Thoracic aorta (tissue), 2 donors: ENCODE results near the gene MTUS2. TPM values are rescaled to one million over a fixed set of nuclear protein-coding genes. Genes with fewer than 3 reads are reported as not detected.

ENCODE experiments used
- ATAC-seq: fragments of 150-250 bp; one replicate; pipeline ENCODE4 v1.8.0; 2017; ENCODE audit warnings: low read depth; ENCODE audit not compliant: insufficient number of reproducible peaks, low FRiP score
- DNase-seq: peaks from one replicate; pipeline ENCODE4 v3.0.0-alpha.2; 2020; ENCODE audit warnings: low spot score
- H3K27ac ChIP-seq, 2 donors: fragments of 200-600 bp; sonication (generic); 1 replicate in 1 of 2; 2 replicates in 1 of 2; pipeline ENCODE4 v1.5.1; 2016; ENCODE audit warnings: mild to moderate bottlenecking in 2 of 2, moderate library complexity in 2 of 2
- H3K27me3 ChIP-seq: fragments of 200-600 bp; sonication (generic); replicated peaks from 2 replicates; pipeline ENCODE4 v1.6.0; 2016; ENCODE audit warnings: mild to moderate bottlenecking; ENCODE audit not compliant: insufficient read depth
- H3K36me3 ChIP-seq: fragments of 200-600 bp; sonication (generic); one replicate; pipeline ENCODE4 v1.5.1; 2016
- H3K4me1 ChIP-seq, 2 donors: fragments of 200-600 bp; sonication (generic); 1 replicate in 1 of 2; 2 replicates in 1 of 2; pipeline versions ENCODE4 v1.5.1 to v1.6.0; 2016; ENCODE audit warnings: low read depth in 2 of 2, mild to moderate bottlenecking in 1 of 2; ENCODE audit not compliant: control insufficient read depth in 1 of 2
- H3K4me3 ChIP-seq: fragments of 200-600 bp; sonication (generic); 2 replicates; pipeline ENCODE4 v1.5.1; 2016; ENCODE audit warnings: mild to moderate bottlenecking
- H3K9me3 ChIP-seq: fragments of 200-600 bp; sonication (generic); 2 replicates; pipeline ENCODE4 v1.5.1; 2016
- total RNA-seq, 2 donors: library from RNA; depleted of rRNA; stranded (reverse); fragments of >200 nt; gene quantifications; one replicate each; pipeline versions ENCODE4 v1.1.0 to v1.2.3, GENCODE V29; 2016
- TF ChIP-seq, protein P1 (sequence below): fragments of 200-600 bp; sonication (generic); IDR thresholded peaks from one replicate; pipeline ENCODE4 v1.5.1; 2019; ENCODE audit warnings: antibody characterized with exemption

The MTUS2 gene
- total RNA-seq, 2 donors from 2014 or later = 14.9 to 26.4 TPM

DNA sequence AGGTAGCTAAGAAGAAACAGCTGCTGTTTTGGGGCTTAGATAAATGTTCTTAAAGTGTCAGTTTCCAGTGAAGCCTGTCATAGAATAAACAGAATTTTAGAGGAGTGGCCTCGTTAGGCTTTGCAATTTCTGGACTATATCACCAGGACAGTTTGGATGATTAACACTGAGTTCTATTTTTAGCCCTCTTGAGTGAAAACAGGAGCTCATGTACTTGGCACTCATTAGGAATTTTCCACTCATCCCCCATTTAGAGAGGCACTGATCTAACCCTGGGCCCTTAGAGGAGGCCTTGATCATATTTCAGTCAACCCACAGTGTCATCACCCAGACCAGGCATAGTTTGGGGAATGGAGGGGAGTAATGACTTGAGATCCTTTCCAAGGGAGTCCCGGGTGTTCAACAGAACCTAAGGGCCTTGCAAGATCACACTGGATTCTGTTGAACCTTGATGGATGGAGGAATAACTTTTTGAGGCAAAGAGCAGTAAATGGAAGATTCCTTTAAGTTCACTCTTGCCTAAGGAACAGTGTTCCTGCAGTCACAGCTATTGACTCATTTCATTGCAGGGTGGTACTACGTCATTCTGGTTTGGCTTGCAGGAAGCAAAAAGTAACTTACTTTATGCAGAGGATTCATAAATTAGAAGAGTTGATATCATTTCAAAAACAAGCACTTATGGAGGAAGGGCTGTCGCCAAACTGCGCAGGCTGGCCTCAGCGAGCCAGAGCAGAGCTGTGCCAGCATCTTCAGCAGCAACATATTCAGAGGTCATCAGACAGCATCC lies 615.2 kb downstream of the MTUS2 start:
- peak overlapping the region; percentile 89 for H3K27ac ChIP-seq
- no peaks in the 10 kb centered on the region for H3K27me3 ChIP-seq
- no peaks in the 10 kb centered on the region for H3K36me3 ChIP-seq
- ATAC-seq (peak; percentile 52), DNase-seq (no peak)
- peaks cover 39 to 83% of the 10 kb centered on the region in 2 donors for H3K4me1 ChIP-seq
- no peaks in the 10 kb centered on the region for H3K9me3 ChIP-seq
- H3K4me3 ChIP-seq = no peak overlapping the region
- TF ChIP-seq, protein P1, sequence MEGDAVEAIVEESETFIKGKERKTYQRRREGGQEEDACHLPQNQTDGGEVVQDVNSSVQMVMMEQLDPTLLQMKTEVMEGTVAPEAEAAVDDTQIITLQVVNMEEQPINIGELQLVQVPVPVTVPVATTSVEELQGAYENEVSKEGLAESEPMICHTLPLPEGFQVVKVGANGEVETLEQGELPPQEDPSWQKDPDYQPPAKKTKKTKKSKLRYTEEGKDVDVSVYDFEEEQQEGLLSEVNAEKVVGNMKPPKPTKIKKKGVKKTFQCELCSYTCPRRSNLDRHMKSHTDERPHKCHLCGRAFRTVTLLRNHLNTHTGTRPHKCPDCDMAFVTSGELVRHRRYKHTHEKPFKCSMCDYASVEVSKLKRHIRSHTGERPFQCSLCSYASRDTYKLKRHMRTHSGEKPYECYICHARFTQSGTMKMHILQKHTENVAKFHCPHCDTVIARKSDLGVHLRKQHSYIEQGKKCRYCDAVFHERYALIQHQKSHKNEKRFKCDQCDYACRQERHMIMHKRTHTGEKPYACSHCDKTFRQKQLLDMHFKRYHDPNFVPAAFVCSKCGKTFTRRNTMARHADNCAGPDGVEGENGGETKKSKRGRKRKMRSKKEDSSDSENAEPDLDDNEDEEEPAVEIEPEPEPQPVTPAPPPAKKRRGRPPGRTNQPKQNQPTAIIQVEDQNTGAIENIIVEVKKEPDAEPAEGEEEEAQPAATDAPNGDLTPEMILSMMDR = no peak

DNA sequence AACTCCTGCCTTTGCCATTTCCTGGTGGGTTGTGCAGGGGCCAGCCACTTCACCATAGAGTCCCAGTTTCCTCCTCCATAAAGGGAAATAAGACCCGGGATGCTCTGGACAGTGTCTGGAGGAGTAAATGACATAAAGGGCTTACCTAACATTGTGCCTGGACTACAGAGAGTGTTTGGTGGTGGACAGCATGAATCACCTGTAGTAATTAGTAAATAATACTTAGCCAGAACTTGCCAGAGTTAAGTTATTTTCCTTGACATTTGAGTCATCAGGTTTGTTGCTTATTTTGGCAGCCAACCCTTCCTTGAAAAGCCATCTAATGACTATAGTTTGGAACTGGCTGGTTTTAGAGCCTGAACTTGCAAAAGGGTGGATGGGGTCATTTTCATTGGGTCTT lies 616.2 kb downstream of the MTUS2 start:
- Histone ChIP-seq H3K4me1 (peaks cover 39 to 78% of the 10 kb centered on the region in 2 donors), H3K4me3 (peak overlapping the region; percentile 16), H3K27ac (peak overlapping the region; percentile 89), H3K9me3 (no peaks in the 10 kb centered on the region), H3K27me3 (no peaks in the 10 kb centered on the region), H3K36me3 (no peaks in the 10 kb centered on the region)
- TF ChIP-seq, protein P1 = no peak
- no peak for DNase-seq
- peak; percentile 37 for ATAC-seq

DNA sequence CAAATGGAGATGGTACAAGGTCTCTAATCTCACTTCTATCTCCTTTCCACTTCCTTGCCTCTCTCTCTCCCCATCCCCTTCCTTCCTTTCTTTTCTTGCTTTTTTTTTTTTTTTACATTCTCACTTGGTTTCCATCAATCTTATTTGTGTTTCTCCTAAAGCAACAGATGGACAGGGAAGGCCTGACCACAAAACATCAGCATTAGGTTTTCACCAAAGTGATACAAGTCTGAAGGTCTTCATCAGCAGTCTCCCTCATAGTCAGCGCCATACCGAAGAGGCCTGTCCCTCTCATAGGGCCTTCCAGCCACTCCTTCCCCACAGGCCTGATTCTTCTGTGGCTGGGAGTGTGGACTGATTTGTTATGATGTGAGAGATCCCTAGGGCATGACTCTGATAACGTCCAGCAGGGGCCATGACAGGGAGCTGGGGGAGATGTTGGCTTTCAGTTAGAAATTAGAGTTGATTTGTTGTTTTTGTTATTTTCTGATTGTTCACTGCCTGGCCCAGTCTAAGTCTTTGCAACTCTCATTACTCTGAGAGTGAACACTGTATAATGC lies 616.7 kb downstream of the MTUS2 start:
- Histone ChIP-seq H3K4me3 (peak overlapping the region; percentile 16), H3K9me3 (no peaks in the 10 kb centered on the region), H3K27me3 (no peaks in the 10 kb centered on the region), H3K36me3 (no peaks in the 10 kb centered on the region), H3K4me1 (peaks cover 39 to 80% of the 10 kb centered on the region in 2 donors), H3K27ac (peak overlapping the region; percentile 89)
- ATAC-seq = no peak
- DNase-seq = no peak
- TF ChIP-seq, protein P1 = no peak

DNA sequence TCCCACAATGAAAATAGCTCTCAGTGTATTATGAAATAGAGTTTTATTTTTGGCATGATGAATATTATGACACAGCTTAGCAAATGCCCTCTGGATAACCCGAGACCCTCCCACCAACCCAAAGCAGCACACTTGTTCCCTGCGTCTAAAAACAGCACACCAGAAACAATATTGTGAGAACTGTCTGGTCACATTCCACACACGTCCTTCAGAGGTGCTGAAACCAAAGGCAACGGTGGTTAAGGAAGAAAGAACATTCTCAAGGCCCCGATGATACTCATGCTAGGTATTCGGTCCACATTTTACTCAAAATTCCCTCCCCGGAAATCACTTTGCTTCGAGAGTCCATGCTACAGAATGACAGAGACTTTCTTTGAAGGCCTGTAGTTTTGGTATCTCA lies 618.6 kb downstream of the MTUS2 start:
- TF ChIP-seq, protein P1 = no peak
- ATAC-seq (peak; percentile 57), DNase-seq (no peak)
- peak overlapping the region; percentile 26 for H3K4me3 ChIP-seq
- H3K4me1 ChIP-seq = peaks cover 39 to 88% of the 10 kb centered on the region in 2 donors
- H3K9me3 ChIP-seq = no peaks in the 10 kb centered on the region
- H3K36me3 ChIP-seq = no peaks in the 10 kb centered on the region
- peak overlapping the region; percentile 82 to 89 for H3K27ac ChIP-seq
- no peaks in the 10 kb centered on the region for H3K27me3 ChIP-seq

DNA sequence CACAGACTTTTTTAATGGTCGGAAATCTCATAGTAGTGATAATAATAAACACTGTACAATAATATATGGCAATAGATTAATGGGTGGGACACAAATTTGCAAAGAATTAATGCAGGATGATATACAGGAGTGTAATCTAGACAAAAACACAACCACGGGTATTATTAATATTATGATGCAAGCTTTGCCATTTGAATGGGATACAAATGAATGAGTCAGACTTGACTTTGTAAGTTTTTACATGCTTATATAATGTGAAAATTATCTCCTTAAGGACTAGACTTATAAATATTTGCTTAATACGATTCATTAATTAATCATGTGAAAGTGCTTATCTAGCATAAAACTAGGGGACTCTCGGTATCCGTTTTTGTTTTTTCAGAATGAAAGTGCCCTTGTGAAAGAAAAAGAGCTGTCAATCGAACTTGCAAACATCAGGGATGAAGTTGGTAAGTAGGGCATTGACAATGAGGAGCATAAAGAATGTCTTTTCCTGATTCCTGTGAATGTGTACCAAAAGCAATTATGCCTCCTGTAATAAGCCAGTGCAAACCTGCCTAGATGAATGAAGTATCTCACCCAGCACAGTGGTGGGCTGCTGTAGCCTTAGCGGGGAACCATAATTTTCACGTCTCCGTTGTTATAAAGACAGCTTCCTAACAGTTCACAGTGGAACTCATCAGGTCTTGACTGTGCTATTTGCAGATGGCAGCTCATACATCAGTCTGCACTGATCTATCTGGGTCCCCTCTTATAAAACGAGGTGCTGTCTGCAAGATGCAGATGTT lies 619.7 kb downstream of the MTUS2 start:
- DNase-seq = no peak
- Histone ChIP-seq H3K36me3 (no peaks in the 10 kb centered on the region), H3K27me3 (no peaks in the 10 kb centered on the region), H3K4me3 (no peak overlapping the region), H3K4me1 (peaks cover 33 to 79% of the 10 kb centered on the region in 2 donors), H3K27ac (peak overlapping the region; percentile 82 to 89), H3K9me3 (no peaks in the 10 kb centered on the region)
- TF ChIP-seq, protein P1 = no peak
- no peak for ATAC-seq
